GM23338 (cell line): Measurements from ENCODE around the gene CNNM2. TPM values are rescaled to one million over a fixed set of nuclear protein-coding genes. Genes with fewer than 3 reads are reported as not detected.

Experiments used
- ATAC-seq: fragments of 200-7000 bp; cut with Tn5 transposase; 3 replicates; pipeline ENCODE4 v1.9.1; 2020
- DNase-seq: peaks from one replicate; pipeline ENCODE4 v3.0.0-alpha.2; 2015; ENCODE audit warnings: low spot score
- H2AFZ ChIP-seq: fragments of 200-600 bp; sonication (generic); 2 replicates; pipeline ENCODE4 v1.8.0; 2016; ENCODE audit warnings: antibody characterized with exemption, mild to moderate bottlenecking, moderate library complexity
- H3F3A ChIP-seq: fragments of 200-600 bp; sonication (generic); replicated peaks from 2 replicates; pipeline ENCODE4 v1.8.0; 2017; ENCODE audit warnings: antibody characterized with exemption, mixed run types, low read depth
- H3K27ac ChIP-seq: fragments of 200-600 bp; sonication (generic); 2 replicates; pipeline ENCODE4 v1.6.1; 2016; ENCODE audit warnings: low read depth
- H3K27me3 ChIP-seq: fragments of 200-600 bp; sonication (generic); 2 replicates; pipeline ENCODE4 v1.8.0; 2016; ENCODE audit warnings: mild to moderate bottlenecking, mixed run types, moderate library complexity; ENCODE audit not compliant: insufficient read depth
- H3K36me3 ChIP-seq: fragments of 200-600 bp; sonication (generic); 2 replicates; pipeline ENCODE4 v1.8.0; 2016; ENCODE audit warnings: mild to moderate bottlenecking; ENCODE audit not compliant: insufficient read depth
- H3K4me1 ChIP-seq: fragments of 200-600 bp; sonication (generic); 2 replicates; pipeline ENCODE4 v1.8.0; 2016; ENCODE audit warnings: mild to moderate bottlenecking, moderate library complexity; ENCODE audit not compliant: insufficient read depth
- H3K4me2 ChIP-seq: fragments of 200-600 bp; sonication (generic); 2 replicates; pipeline ENCODE4 v1.7.1; 2017; ENCODE audit warnings: mixed run types
- H3K4me3 ChIP-seq: fragments of 200-600 bp; sonication (generic); 2 replicates; pipeline ENCODE4 v1.6.1; 2016; ENCODE audit warnings: mixed run types
- H3K79me2 ChIP-seq: fragments of 200-600 bp; sonication (generic); replicated peaks from 2 replicates; pipeline ENCODE4 v1.8.0; 2017; ENCODE audit warnings: mild to moderate bottlenecking; ENCODE audit not compliant: insufficient read depth
- H3K9me2 ChIP-seq: fragments of 200-600 bp; sonication (generic); 2 replicates; pipeline ENCODE4 v1.8.0; 2017; ENCODE audit not compliant: insufficient read depth
- H4K20me1 ChIP-seq: fragments of 200-600 bp; sonication (generic); replicated peaks from 2 replicates; pipeline ENCODE4 v1.8.0; 2017; ENCODE audit warnings: mild to moderate bottlenecking; ENCODE audit not compliant: insufficient read depth
- H3K27ac Mint-ChIP-seq: 2 replicates; pipeline ENCODE4 v1.8.0; 2020; ENCODE audit warnings: inconsistent platforms, mild to moderate bottlenecking, moderate library complexity, mixed read lengths
- H3K27me3 Mint-ChIP-seq: 3 replicates; pipeline ENCODE4 v1.8.0; 2022; ENCODE audit warnings: low read depth, mild to moderate bottlenecking, moderate library complexity, mixed read lengths, inconsistent platforms; ENCODE audit not compliant: insufficient read depth, poor library complexity
- H3K36me3 Mint-ChIP-seq: 3 replicates; pipeline ENCODE4 v1.8.0; 2021; ENCODE audit warnings: low read depth, mild to moderate bottlenecking, inconsistent platforms, moderate library complexity, mixed read lengths
- H3K4me1 Mint-ChIP-seq: 3 replicates; pipeline ENCODE4 v1.8.0; 2020; ENCODE audit warnings: mild to moderate bottlenecking, inconsistent platforms, mixed read lengths
- H3K4me3 Mint-ChIP-seq: 3 replicates; pipeline ENCODE4 v1.8.0; 2021; ENCODE audit warnings: moderate library complexity, mild to moderate bottlenecking, inconsistent platforms, mixed read lengths
- H3K9me3 Mint-ChIP-seq: 3 replicates; pipeline ENCODE4 v1.8.0; 2020; ENCODE audit warnings: moderate library complexity, mild to moderate bottlenecking, inconsistent platforms, mixed read lengths
- CREB1 ChIP-seq: fragments of 250-450 bp; sonication (Bioruptor Pico); IDR thresholded peaks from 2 replicates; pipeline ENCODE4 v1.5.0; 2020; ENCODE audit warnings: low read depth, mild to moderate bottlenecking, moderate library complexity
- EZH2 ChIP-seq: fragments of 200-600 bp; sonication (generic); IDR thresholded peaks from one replicate; pipeline ENCODE4 v1.8.0; 2017; ENCODE audit warnings: antibody characterized with exemption, mild to moderate bottlenecking, low read depth; ENCODE audit not compliant: unreplicated experiment
- EZH2phosphoT487 ChIP-seq: fragments of 200-600 bp; sonication (generic); IDR thresholded peaks from one replicate; pipeline ENCODE4 v1.8.1; 2018; ENCODE audit warnings: antibody characterized with exemption; ENCODE audit not compliant: unreplicated experiment
- JUNB ChIP-seq: IDR thresholded peaks from one replicate; pipeline ENCODE4 v1.6.1; 2016; ENCODE audit warnings: antibody characterized with exemption; ENCODE audit not compliant: unreplicated experiment
- NANOG ChIP-seq: IDR thresholded peaks from 2 replicates; pipeline ENCODE4 v1.6.1; 2016; ENCODE audit warnings: antibody characterized with exemption, borderline replicate concordance
- POLR2AphosphoS5 ChIP-seq: IDR thresholded peaks from 2 replicates; pipeline ENCODE4 v1.6.1; 2016; ENCODE audit warnings: antibody characterized with exemption, low read depth
- ZNF114 ChIP-seq: fragments of 250-450 bp; sonication (Bioruptor Pico); IDR thresholded peaks from 2 replicates; pipeline ENCODE4 v1.5.0; 2020; ENCODE audit warnings: mild to moderate bottlenecking, moderate library complexity
- ZNF331 ChIP-seq: fragments of 250-450 bp; sonication (Bioruptor Pico); IDR thresholded peaks from 2 replicates; pipeline ENCODE4 v1.5.0; 2020; ENCODE audit warnings: low read depth, mild to moderate bottlenecking, moderate library complexity
- polyA plus RNA-seq: library from polyadenylated mRNA; unstranded; fragments of >200 nt; fragmentation: Nextera tagmentation; extraction: Ambion mirVana; gene quantifications from 2 replicates; pipeline ENCODE4 v1.2.1, GENCODE V29; 2016
- total RNA-seq: library from RNA; depleted of rRNA; stranded (reverse); fragments of >200 nt; shearing (Covaris generic); gene quantifications from 2 replicates; pipeline ENCODE4 v1.2.3, GENCODE V29; 2014
- TF ChIP-seq, protein P1 (sequence below): IDR thresholded peaks from one replicate; pipeline ENCODE4 v1.6.1; 2018; ENCODE audit warnings: antibody characterized with exemption; ENCODE audit not compliant: unreplicated experiment
- TF ChIP-seq, protein P2 (sequence below): fragments of 250-450 bp; sonication (Bioruptor Pico); IDR thresholded peaks from 2 replicates; pipeline ENCODE4 v1.5.0; 2020; ENCODE audit warnings: mild to moderate bottlenecking, moderate library complexity
- TF ChIP-seq, protein P3 (sequence below), 2 experiments: fragments of 200-600 bp in 1 of 2; sonication (generic) in 1 of 2; conservative IDR thresholded peaks; 2 replicates each; pipeline versions ENCODE4 v1.5.1 to v1.6.1; 2016 to 2017; ENCODE audit warnings: antibody characterized with exemption in 2 of 2, low read depth in 2 of 2, mild to moderate bottlenecking in 2 of 2, moderate library complexity in 1 of 2

The CNNM2 gene
- total and polyA plus RNA-seq, 2 experiments from 2014 or later, result 4.5 to 31.3 TPM

DNA sequence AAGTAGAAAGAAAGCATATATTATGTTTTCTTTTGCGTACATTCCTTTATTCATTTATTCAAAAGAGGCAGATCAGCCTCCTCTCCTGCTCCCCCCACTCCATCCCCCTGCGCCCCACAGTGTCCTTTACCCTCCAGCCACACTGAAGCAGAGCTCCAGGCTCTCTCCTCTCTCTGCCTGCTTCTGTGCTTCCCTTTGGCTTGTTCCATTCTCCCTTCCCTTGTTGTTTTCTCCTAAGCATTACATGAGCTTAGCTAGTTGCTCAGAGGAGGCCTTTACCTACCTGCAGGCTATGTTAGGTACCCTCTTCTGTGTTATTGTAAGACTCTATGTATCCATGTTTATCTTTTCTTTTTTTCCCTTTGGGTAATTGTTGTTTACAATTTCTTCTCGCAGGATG lies 27.4 kb downstream of the CNNM2 start (continued):
- TF ChIP-seq, protein P1, sequence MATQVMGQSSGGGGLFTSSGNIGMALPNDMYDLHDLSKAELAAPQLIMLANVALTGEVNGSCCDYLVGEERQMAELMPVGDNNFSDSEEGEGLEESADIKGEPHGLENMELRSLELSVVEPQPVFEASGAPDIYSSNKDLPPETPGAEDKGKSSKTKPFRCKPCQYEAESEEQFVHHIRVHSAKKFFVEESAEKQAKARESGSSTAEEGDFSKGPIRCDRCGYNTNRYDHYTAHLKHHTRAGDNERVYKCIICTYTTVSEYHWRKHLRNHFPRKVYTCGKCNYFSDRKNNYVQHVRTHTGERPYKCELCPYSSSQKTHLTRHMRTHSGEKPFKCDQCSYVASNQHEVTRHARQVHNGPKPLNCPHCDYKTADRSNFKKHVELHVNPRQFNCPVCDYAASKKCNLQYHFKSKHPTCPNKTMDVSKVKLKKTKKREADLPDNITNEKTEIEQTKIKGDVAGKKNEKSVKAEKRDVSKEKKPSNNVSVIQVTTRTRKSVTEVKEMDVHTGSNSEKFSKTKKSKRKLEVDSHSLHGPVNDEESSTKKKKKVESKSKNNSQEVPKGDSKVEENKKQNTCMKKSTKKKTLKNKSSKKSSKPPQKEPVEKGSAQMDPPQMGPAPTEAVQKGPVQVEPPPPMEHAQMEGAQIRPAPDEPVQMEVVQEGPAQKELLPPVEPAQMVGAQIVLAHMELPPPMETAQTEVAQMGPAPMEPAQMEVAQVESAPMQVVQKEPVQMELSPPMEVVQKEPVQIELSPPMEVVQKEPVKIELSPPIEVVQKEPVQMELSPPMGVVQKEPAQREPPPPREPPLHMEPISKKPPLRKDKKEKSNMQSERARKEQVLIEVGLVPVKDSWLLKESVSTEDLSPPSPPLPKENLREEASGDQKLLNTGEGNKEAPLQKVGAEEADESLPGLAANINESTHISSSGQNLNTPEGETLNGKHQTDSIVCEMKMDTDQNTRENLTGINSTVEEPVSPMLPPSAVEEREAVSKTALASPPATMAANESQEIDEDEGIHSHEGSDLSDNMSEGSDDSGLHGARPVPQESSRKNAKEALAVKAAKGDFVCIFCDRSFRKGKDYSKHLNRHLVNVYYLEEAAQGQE, result no peak
- no peak for TF ChIP-seq ZNF331 (CRISPR knock-in tag)
- no peak for TF ChIP-seq NANOG
- TF ChIP-seq ZNF114 (CRISPR knock-in tag), result no peak
- no peak for TF ChIP-seq EZH2
- no peak for TF ChIP-seq EZH2phosphoT487

DNA sequence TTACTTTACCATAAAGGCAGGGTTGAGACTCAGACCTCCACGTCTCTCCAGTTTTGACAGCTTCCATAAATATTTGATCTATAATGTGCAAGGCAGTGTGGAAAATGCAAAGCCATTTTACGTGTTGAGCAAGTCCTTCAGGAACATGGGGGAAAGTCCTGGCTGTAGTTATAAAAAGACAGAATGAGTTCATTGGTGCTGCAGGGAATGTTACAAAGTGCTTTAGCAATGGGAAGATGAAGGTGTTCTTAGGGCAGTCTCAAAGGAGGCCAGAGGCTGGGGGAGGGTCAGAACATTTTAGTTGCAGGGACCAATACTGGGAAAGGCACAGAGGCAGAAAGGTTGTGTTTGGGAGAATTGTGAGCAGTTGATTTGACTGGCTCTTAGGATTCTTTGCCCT lies 27.9 kb downstream of the CNNM2 start:
- no peaks in the 10 kb centered on the region for H3K9me2 ChIP-seq
- H3K27me3 ChIP-seq, result no peaks in the 10 kb centered on the region
- H3K27me3 Mint-ChIP-seq, result peaks cover 2% of the 10 kb centered on the region
- peaks cover 3% of the 10 kb centered on the region; the same call in 1 of the 2 replicates for H3K79me2 ChIP-seq
- no peak overlapping the region for H2AFZ ChIP-seq
- H3K27ac Mint-ChIP-seq, result no peak overlapping the region; the same call in 1 of the 2 replicates
- H3K4me1 ChIP-seq, result peaks cover 14% of the 10 kb centered on the region
- no peak for TF ChIP-seq CREB1 (CRISPR knock-in tag)
- TF ChIP-seq, protein P2, sequence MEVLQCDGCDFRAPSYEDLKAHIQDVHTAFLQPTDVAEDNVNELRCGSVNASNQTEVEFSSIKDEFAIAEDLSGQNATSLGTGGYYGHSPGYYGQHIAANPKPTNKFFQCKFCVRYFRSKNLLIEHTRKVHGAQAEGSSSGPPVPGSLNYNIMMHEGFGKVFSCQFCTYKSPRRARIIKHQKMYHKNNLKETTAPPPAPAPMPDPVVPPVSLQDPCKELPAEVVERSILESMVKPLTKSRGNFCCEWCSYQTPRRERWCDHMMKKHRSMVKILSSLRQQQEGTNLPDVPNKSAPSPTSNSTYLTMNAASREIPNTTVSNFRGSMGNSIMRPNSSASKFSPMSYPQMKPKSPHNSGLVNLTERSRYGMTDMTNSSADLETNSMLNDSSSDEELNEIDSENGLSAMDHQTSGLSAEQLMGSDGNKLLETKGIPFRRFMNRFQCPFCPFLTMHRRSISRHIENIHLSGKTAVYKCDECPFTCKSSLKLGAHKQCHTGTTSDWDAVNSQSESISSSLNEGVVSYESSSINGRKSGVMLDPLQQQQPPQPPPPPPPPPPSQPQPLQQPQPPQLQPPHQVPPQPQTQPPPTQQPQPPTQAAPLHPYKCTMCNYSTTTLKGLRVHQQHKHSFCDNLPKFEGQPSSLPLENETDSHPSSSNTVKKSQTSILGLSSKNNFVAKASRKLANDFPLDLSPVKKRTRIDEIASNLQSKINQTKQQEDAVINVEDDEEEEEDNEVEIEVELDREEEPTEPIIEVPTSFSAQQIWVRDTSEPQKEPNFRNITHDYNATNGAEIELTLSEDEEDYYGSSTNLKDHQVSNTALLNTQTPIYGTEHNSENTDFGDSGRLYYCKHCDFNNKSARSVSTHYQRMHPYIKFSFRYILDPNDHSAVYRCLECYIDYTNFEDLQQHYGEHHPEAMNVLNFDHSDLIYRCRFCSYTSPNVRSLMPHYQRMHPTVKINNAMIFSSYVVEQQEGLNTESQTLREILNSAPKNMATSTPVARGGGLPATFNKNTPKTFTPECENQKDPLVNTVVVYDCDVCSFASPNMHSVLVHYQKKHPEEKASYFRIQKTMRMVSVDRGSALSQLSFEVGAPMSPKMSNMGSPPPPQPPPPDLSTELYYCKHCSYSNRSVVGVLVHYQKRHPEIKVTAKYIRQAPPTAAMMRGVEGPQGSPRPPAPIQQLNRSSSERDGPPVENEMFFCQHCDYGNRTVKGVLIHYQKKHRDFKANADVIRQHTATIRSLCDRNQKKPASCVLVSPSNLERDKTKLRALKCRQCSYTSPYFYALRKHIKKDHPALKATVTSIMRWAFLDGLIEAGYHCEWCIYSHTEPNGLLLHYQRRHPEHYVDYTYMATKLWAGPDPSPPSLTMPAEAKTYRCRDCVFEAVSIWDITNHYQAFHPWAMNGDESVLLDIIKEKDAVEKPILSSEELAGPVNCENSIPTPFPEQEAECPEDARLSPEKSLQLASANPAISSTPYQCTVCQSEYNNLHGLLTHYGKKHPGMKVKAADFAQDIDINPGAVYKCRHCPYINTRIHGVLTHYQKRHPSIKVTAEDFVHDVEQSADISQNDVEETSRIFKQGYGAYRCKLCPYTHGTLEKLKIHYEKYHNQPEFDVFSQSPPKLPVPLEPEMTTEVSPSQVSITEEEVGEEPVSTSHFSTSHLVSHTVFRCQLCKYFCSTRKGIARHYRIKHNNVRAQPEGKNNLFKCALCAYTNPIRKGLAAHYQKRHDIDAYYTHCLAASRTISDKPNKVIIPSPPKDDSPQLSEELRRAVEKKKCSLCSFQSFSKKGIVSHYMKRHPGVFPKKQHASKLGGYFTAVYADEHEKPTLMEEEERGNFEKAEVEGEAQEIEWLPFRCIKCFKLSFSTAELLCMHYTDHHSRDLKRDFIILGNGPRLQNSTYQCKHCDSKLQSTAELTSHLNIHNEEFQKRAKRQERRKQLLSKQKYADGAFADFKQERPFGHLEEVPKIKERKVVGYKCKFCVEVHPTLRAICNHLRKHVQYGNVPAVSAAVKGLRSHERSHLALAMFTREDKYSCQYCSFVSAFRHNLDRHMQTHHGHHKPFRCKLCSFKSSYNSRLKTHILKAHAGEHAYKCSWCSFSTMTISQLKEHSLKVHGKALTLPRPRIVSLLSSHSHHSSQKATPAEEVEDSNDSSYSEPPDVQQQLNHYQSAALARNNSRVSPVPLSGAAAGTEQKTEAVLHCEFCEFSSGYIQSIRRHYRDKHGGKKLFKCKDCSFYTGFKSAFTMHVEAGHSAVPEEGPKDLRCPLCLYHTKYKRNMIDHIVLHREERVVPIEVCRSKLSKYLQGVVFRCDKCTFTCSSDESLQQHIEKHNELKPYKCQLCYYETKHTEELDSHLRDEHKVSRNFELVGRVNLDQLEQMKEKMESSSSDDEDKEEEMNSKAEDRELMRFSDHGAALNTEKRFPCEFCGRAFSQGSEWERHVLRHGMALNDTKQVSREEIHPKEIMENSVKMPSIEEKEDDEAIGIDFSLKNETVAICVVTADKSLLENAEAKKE (CRISPR knock-in tag), result no peak
- TF ChIP-seq JUNB, result no peak
- TF ChIP-seq, protein P3, sequence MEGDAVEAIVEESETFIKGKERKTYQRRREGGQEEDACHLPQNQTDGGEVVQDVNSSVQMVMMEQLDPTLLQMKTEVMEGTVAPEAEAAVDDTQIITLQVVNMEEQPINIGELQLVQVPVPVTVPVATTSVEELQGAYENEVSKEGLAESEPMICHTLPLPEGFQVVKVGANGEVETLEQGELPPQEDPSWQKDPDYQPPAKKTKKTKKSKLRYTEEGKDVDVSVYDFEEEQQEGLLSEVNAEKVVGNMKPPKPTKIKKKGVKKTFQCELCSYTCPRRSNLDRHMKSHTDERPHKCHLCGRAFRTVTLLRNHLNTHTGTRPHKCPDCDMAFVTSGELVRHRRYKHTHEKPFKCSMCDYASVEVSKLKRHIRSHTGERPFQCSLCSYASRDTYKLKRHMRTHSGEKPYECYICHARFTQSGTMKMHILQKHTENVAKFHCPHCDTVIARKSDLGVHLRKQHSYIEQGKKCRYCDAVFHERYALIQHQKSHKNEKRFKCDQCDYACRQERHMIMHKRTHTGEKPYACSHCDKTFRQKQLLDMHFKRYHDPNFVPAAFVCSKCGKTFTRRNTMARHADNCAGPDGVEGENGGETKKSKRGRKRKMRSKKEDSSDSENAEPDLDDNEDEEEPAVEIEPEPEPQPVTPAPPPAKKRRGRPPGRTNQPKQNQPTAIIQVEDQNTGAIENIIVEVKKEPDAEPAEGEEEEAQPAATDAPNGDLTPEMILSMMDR (conservative IDR thresholded peaks at IDR 0.05; ENCODE audit: low read depth in 2 of 2), result no peak
- no peak for TF ChIP-seq POLR2AphosphoS5
- H3K36me3 Mint-ChIP-seq, result no peaks in the 10 kb centered on the region
- H3K4me3 ChIP-seq, result no peak overlapping the region
- H3K4me1 Mint-ChIP-seq, result peaks cover 14% of the 10 kb centered on the region; the same call in 2 of the 3 replicates
- DNase-seq (peak; percentile 12), ATAC-seq (peak; percentile 53)
- no peak overlapping the region for H3K4me2 ChIP-seq
- H3K4me3 Mint-ChIP-seq, result no peak overlapping the region
- no peaks in the 10 kb centered on the region for H3K9me3 Mint-ChIP-seq
- peaks cover 16% of the 10 kb centered on the region for H4K20me1 ChIP-seq
- no peak overlapping the region for H3K27ac ChIP-seq
- H3K36me3 ChIP-seq, result no peaks in the 10 kb centered on the region
- no peaks in the 10 kb centered on the region for H3F3A ChIP-seq
